ENCODE measurements around the gene PROS1. TPM values are rescaled to one million over a fixed set of nuclear protein-coding genes. Genes with fewer than 3 reads are reported as not detected.

The PROS1 gene
- total and polyA plus RNA-seq, 9 of the 15 experiments (the other 6 are each of a cell fraction or from before 2014, with no cell fraction given), result 5.5 to 50.5 (median 22.7) TPM

- peak; percentile 82 for TF ChIP-seq RNF2 (IDR thresholded peaks at IDR 0.05)
- TF ChIP-seq HIVEP1 (CRISPR knock-in tag; IDR thresholded peaks at IDR 0.05), result no peak
- TF ChIP-seq FOXP1 (CRISPR knock-in tag; IDR thresholded peaks at IDR 0.05), result peak; percentile 80; the same call in 1 of the 2 replicates
- TF ChIP-seq, protein P1, sequence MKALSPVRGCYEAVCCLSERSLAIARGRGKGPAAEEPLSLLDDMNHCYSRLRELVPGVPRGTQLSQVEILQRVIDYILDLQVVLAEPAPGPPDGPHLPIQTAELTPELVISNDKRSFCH (CRISPR knock-in tag; IDR thresholded peaks at IDR 0.05), result no peak
- TF ChIP-seq, protein P1 (tag; IDR thresholded peaks at IDR 0.05), result peak; percentile 39; the same call in 1 of the 2 replicates
- TF ChIP-seq ZNF778 (CRISPR knock-in tag; IDR thresholded peaks at IDR 0.05), result no peak
- no peak for TF ChIP-seq HBP1 (CRISPR knock-in tag; IDR thresholded peaks at IDR 0.05)
- peak in 1 of 2 experiments; percentile 51; a peak in 1 of 4 replicates for TF ChIP-seq BCLAF1 (IDR thresholded peaks at IDR 0.05; ENCODE audit: borderline replicate concordance in 1 of 2, control insufficient read depth in 1 of 2, low read depth in 2 of 2, low read length in 1 of 2)
- TF ChIP-seq, protein P2, sequence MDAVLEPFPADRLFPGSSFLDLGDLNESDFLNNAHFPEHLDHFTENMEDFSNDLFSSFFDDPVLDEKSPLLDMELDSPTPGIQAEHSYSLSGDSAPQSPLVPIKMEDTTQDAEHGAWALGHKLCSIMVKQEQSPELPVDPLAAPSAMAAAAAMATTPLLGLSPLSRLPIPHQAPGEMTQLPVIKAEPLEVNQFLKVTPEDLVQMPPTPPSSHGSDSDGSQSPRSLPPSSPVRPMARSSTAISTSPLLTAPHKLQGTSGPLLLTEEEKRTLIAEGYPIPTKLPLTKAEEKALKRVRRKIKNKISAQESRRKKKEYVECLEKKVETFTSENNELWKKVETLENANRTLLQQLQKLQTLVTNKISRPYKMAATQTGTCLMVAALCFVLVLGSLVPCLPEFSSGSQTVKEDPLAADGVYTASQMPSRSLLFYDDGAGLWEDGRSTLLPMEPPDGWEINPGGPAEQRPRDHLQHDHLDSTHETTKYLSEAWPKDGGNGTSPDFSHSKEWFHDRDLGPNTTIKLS (IDR thresholded peaks at IDR 0.05; ENCODE audit: borderline replicate concordance, low read depth), result peak; percentile 39; the same call in 1 of the 2 replicates
- TF ChIP-seq ESRRA (IDR thresholded peaks at IDR 0.05; ENCODE audit: borderline replicate concordance, low read depth), result peak; percentile 39; the same call in 1 of the 2 replicates
- TF ChIP-seq NFIC (IDR thresholded peaks at IDR 0.05), result no peak
- peak in 1 of 2 experiments; percentile 33; a peak in 1 of 4 replicates for TF ChIP-seq KDM1A (IDR thresholded peaks at IDR 0.05)
- TF ChIP-seq HMGN3 (IDR thresholded peaks at IDR 0.05; ENCODE audit: borderline replicate concordance, extremely low read depth, insufficient read length, low read depth, low read length), result peak; percentile 56
- TF ChIP-seq FOXK2 (conservative IDR thresholded peaks at IDR 0.05 in 1 of 2, IDR thresholded peaks at IDR 0.05 in 1 of 2; ENCODE audit: low read depth in 2 of 2), result peak; percentile 94 to 97
- TF ChIP-seq HMBOX1 (IDR thresholded peaks at IDR 0.05), result peak; percentile 88
- TF ChIP-seq ETV6 (IDR thresholded peaks at IDR 0.05; ENCODE audit: borderline replicate concordance in 1 of 2, low read depth in 2 of 2, low read length in 1 of 2), result peak; percentile 97
- TF ChIP-seq ETV6 (CRISPR knock-in tag; IDR thresholded peaks at IDR 0.05; ENCODE audit: borderline replicate concordance), result no peak
- TF ChIP-seq SUPT5H (IDR thresholded peaks at IDR 0.05), result peak; percentile 45; the same call in 1 of the 2 replicates
- peak; percentile 76 for TF ChIP-seq TBP (optimal IDR thresholded peaks at IDR 0.05; ENCODE audit: low read depth, low read length)
Measured at GRCh38 chr3:93973131-93974126, at the start of gene PROS1 (continued).

All from K562 (cell line).